Endothelial cell (in vitro differentiated cells): ENCODE results near the gene RALGPS1. TPM values are rescaled to one million over a fixed set of nuclear protein-coding genes. Genes with fewer than 3 reads are reported as not detected.
"Not testable (repeated sequence)": the region's sequence is repeated elsewhere in the genome, so short reads cannot be mapped to it uniquely, and the experiment has no call there.

Experiments
- DNase-seq: peaks from one replicate; pipeline ENCODE4 v3.0.0; 2021; ENCODE audit warnings: low spot score
- H3K27ac Mint-ChIP-seq: one replicate; pipeline ENCODE4 v1.8.0; 2021; ENCODE audit warnings: mixed read lengths, inconsistent platforms; ENCODE audit not compliant: unreplicated experiment
- H3K27me3 Mint-ChIP-seq: one replicate; pipeline ENCODE4 v1.8.0; 2021; ENCODE audit warnings: mild to moderate bottlenecking, moderate library complexity, mixed read lengths, inconsistent platforms; ENCODE audit not compliant: unreplicated experiment
- H3K36me3 Mint-ChIP-seq: one replicate; pipeline ENCODE4 v1.8.0; 2021; ENCODE audit warnings: mild to moderate bottlenecking, low read depth, mixed read lengths, inconsistent platforms; ENCODE audit not compliant: unreplicated experiment
- H3K4me1 Mint-ChIP-seq: one replicate; pipeline ENCODE4 v1.8.0; 2021; ENCODE audit warnings: mild to moderate bottlenecking, mixed read lengths, inconsistent platforms; ENCODE audit not compliant: unreplicated experiment
- H3K4me3 Mint-ChIP-seq: one replicate; pipeline ENCODE4 v1.8.0; 2021; ENCODE audit warnings: mild to moderate bottlenecking, mixed read lengths, inconsistent platforms; ENCODE audit not compliant: unreplicated experiment
- H3K9me3 Mint-ChIP-seq: one replicate; pipeline ENCODE4 v1.8.0; 2021; ENCODE audit warnings: mixed read lengths, inconsistent platforms; ENCODE audit not compliant: unreplicated experiment
- CTCF ChIP-seq: fragments of 200-600 bp; sonication (generic); IDR thresholded peaks from one replicate; pipeline ENCODE4 v1.5.0; 2021; ENCODE audit warnings: antibody characterized with exemption; ENCODE audit not compliant: unreplicated experiment
- total RNA-seq: library from RNA; stranded (reverse); fragmentation: NEBNext Ultra II Directional; extraction: Animal tissue kit (Norgen Biotek cat#: 25700); gene quantifications from one replicate; pipeline ENCODE4 v1.2.1, GENCODE V29; 2021; ENCODE audit not compliant: unreplicated experiment

The RALGPS1 gene
- total RNA-seq, 1 donor from 2014 or later: 6.4 TPM

GRCh38 chr9:127012250-127012649 is 97.7 kb downstream of the RALGPS1 start:
- H3K36me3 Mint-ChIP-seq: no peaks in the 10 kb centered on the region
- no peak overlapping the region for H3K27ac Mint-ChIP-seq
- H3K9me3 Mint-ChIP-seq: no peaks in the 10 kb centered on the region
- DNase-seq: no peak
- H3K27me3 Mint-ChIP-seq: no peaks in the 10 kb centered on the region
- H3K4me1 Mint-ChIP-seq: no peaks in the 10 kb centered on the region
- TF ChIP-seq CTCF: no peak
- no peak overlapping the region for H3K4me3 Mint-ChIP-seq

GRCh38 chr9:127013597-127013996 is 99.0 kb downstream of the RALGPS1 start:
- DNase-seq: no peak
- Mint-ChIP-seq H3K4me1 (no peaks in the 10 kb centered on the region), H3K4me3 (no peak overlapping the region), H3K36me3 (no peaks in the 10 kb centered on the region), H3K9me3 (no peaks in the 10 kb centered on the region), H3K27me3 (no peaks in the 10 kb centered on the region), H3K27ac (no peak overlapping the region)
- TF ChIP-seq CTCF: no peak

GRCh38 chr9:127014216-127014909 is 99.8 kb downstream of the RALGPS1 start:
- no peak overlapping the region for H3K4me3 Mint-ChIP-seq
- H3K36me3 Mint-ChIP-seq: no peaks in the 10 kb centered on the region
- DNase-seq: no peak
- H3K4me1 Mint-ChIP-seq: no peaks in the 10 kb centered on the region
- H3K27ac Mint-ChIP-seq: no peak overlapping the region
- TF ChIP-seq CTCF: no peak
- no peaks in the 10 kb centered on the region for H3K27me3 Mint-ChIP-seq
- H3K9me3 Mint-ChIP-seq: no peaks in the 10 kb centered on the region

- H3K27ac Mint-ChIP-seq: no peak overlapping the region
- no peaks in the 10 kb centered on the region for H3K4me1 Mint-ChIP-seq
- no peaks in the 10 kb centered on the region for H3K36me3 Mint-ChIP-seq
- no peak for TF ChIP-seq CTCF
- H3K4me3 Mint-ChIP-seq: no peak overlapping the region
- H3K27me3 Mint-ChIP-seq: no peaks in the 10 kb centered on the region
- H3K9me3 Mint-ChIP-seq: no peaks in the 10 kb centered on the region
- no peak for DNase-seq
These were observed 100.4 kb downstream of the RALGPS1 start for GRCh38 chr9:127014910-127015540.

- Mint-ChIP-seq H3K4me1 (no peaks in the 10 kb centered on the region), H3K4me3 (no peak overlapping the region), H3K27me3 (no peaks in the 10 kb centered on the region), H3K27ac (no peak overlapping the region), H3K9me3 (no peaks in the 10 kb centered on the region), H3K36me3 (no peaks in the 10 kb centered on the region)
- no peak for TF ChIP-seq CTCF
- DNase-seq: no peak
These were observed 101.4 kb downstream of the RALGPS1 start for GRCh38 chr9:127015921-127016512.

GRCh38 chr9:127017979-127018378 is 103.4 kb downstream of the RALGPS1 start:
- not testable (repeated sequence) for H3K36me3 Mint-ChIP-seq, DNase-seq, H3K9me3 Mint-ChIP-seq, H3K4me1 Mint-ChIP-seq, H3K27ac Mint-ChIP-seq, H3K27me3 Mint-ChIP-seq, H3K4me3 Mint-ChIP-seq
